HepG2 (cell line): ENCODE measurements around the gene ABHD15.

Experiments used
- CTCF ChIP-seq: sonication (generic); formaldehyde crosslinking; IDR thresholded peaks from 2 replicates; pipeline ENCODE4 v1.5.0; 2020; ENCODE audit warnings: mild to moderate bottlenecking, missing genetic modification reagents, moderate library complexity
- ELF4 ChIP-seq: sonication (generic); formaldehyde crosslinking; IDR thresholded peaks from 2 replicates; pipeline ENCODE4 v1.5.0; 2020; ENCODE audit warnings: missing genetic modification reagents, mild to moderate bottlenecking, moderate library complexity, borderline replicate concordance
- FOXO4 ChIP-seq: sonication (generic); formaldehyde crosslinking; conservative IDR thresholded peaks from 2 replicates; pipeline ENCODE4 v1.8.1; 2023; ENCODE audit warnings: missing genetic modification reagents
- MXI1 ChIP-seq: IDR thresholded peaks from 3 replicates; pipeline ENCODE4 v1.6.1; 2012; ENCODE audit warnings: low read depth, low read length, inconsistent platforms, borderline replicate concordance
- PHF5A ChIP-seq: IDR thresholded peaks from one replicate; pipeline ENCODE4 v1.6.1; 2018; ENCODE audit warnings: low read depth, missing genetic modification reagents; ENCODE audit not compliant: unreplicated experiment
- PHF8 ChIP-seq: sonication (generic); formaldehyde crosslinking; IDR thresholded peaks from 2 replicates; pipeline ENCODE4 v1.5.0; 2020; ENCODE audit warnings: missing genetic modification reagents
- POLR2A ChIP-seq, 2 experiments: IDR thresholded peaks; 2 replicates each; pipeline ENCODE4 v1.6.1; 2011; ENCODE audit warnings: low read depth in 2 of 2, low read length in 2 of 2, mild to moderate bottlenecking in 1 of 2, moderate library complexity in 1 of 2; ENCODE audit not compliant: insufficient read depth in 1 of 2
- RFX5 ChIP-seq: IDR thresholded peaks from 2 replicates; pipeline ENCODE4 v1.6.1; 2011; ENCODE audit warnings: low read depth, low read length, improper control_type of control experiment
- SMARCE1 ChIP-seq: fragments of 450-650 bp; IDR thresholded peaks from 2 replicates; pipeline ENCODE4 v1.6.1; 2017; ENCODE audit warnings: borderline replicate concordance
- ZNF256 ChIP-seq: sonication (generic); formaldehyde crosslinking; conservative IDR thresholded peaks from 2 replicates; pipeline ENCODE4 v1.4.0; 2020; ENCODE audit warnings: missing genetic modification reagents
- ZNF713 ChIP-seq: sonication (generic); formaldehyde crosslinking; IDR thresholded peaks from 2 replicates; pipeline ENCODE4 v1.4.0; 2020; ENCODE audit warnings: mild to moderate bottlenecking, missing genetic modification reagents
- TF ChIP-seq, protein P1 (sequence below): sonication (generic); formaldehyde crosslinking; IDR thresholded peaks from 2 replicates; pipeline ENCODE4 v1.4.0; 2020; ENCODE audit warnings: missing genetic modification reagents

- TF ChIP-seq FOXO4 (CRISPR knock-in tag) = no peak
- TF ChIP-seq CTCF (CRISPR knock-in tag) = no peak
- no peak for TF ChIP-seq PHF5A (CRISPR knock-in tag)
- no peak for TF ChIP-seq RFX5
- TF ChIP-seq PHF8 = no peak
- no peak for TF ChIP-seq SMARCE1
- no peak for TF ChIP-seq POLR2A (IDR thresholded peaks at IDR 0.05; ENCODE audit: insufficient read depth in 1 of 2, low read depth in 2 of 2, low read length in 2 of 2)
- TF ChIP-seq, protein P1, sequence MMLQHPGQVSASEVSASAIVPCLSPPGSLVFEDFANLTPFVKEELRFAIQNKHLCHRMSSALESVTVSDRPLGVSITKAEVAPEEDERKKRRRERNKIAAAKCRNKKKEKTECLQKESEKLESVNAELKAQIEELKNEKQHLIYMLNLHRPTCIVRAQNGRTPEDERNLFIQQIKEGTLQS (CRISPR knock-in tag) = no peak
- TF ChIP-seq ELF4 (CRISPR knock-in tag) = no peak
- TF ChIP-seq ZNF256 (CRISPR knock-in tag) = no peak
- TF ChIP-seq MXI1 = no peak
- no peak for TF ChIP-seq ZNF713
Measured at GRCh38 chr17:29586676-29587469, 20.0 kb upstream of the ABHD15 start.
